Measurements from ENCODE around the gene SH3RF3. TPM values are rescaled to one million over a fixed set of nuclear protein-coding genes. Genes with fewer than 3 reads are reported as not detected.

Gene SH3RF3
- total RNA-seq, 6 donors from 2014 or later, result 4.1 to 21.0 (median 8.0) TPM

GRCh38 chr2:109256111-109256510, 127.1 kb downstream of the SH3RF3 start:
- H3K27ac ChIP-seq, result peak overlapping the region; percentile 55 to 73 (median 62)
- no peaks in the 10 kb centered on the region for H3K27me3 ChIP-seq
- TF ChIP-seq EP300 (IDR thresholded peaks at IDR 0.05) (no peak), POLR2AphosphoS5 (IDR thresholded peaks at IDR 0.05) (no peak), CTCF (IDR thresholded peaks at IDR 0.05) (no peak), POLR2A (IDR thresholded peaks at IDR 0.05) (no peak)
- DNase-seq, result no peak
- H3K9me3 ChIP-seq, result no peaks in the 10 kb centered on the region
- 90 to 94% methylated on average over 9 to 12 of the region's 12 CpGs for WGBS, 2 donors
- no peak for ATAC-seq (ENCODE audit: low FRiP score in 2 of 2)
- H3K4me1 ChIP-seq, result peaks cover 24 to 56% (median 42%) of the 10 kb centered on the region in 4 donors
- H3K4me3 ChIP-seq, result no peak overlapping the region
- H3K36me3 ChIP-seq, result no peaks in the 10 kb centered on the region

GRCh38 chr2:109256921-109257320, 127.9 kb downstream of the SH3RF3 start:
- H3K4me3 ChIP-seq, result no peak overlapping the region
- ATAC-seq (ENCODE audit: low FRiP score in 2 of 2) (no peak), DNase-seq (no peak)
- WGBS, 2 donors, result 68 to 69% methylated on average over 4 to 7 of the region's 7 CpGs
- no peaks in the 10 kb centered on the region for H3K9me3 ChIP-seq
- H3K27me3 ChIP-seq, result no peaks in the 10 kb centered on the region
- peaks cover 31 to 59% (median 44%) of the 10 kb centered on the region in 4 donors for H3K4me1 ChIP-seq
- no peaks in the 10 kb centered on the region for H3K36me3 ChIP-seq
- no peak for TF ChIP-seq EP300 (IDR thresholded peaks at IDR 0.05)
- TF ChIP-seq POLR2AphosphoS5 (IDR thresholded peaks at IDR 0.05), result no peak
- TF ChIP-seq CTCF (IDR thresholded peaks at IDR 0.05), result no peak
- no peak for TF ChIP-seq POLR2A (IDR thresholded peaks at IDR 0.05)
- H3K27ac ChIP-seq, result peak overlapping the region in 3 of 4 donors; percentile 10 to 73 (median 22)

- ATAC-seq (ENCODE audit: low FRiP score in 2 of 2) (no peak), DNase-seq (no peak)
- Histone ChIP-seq H3K4me3 (no peak overlapping the region), H3K4me1 (peaks cover 31 to 59% (median 45%) of the 10 kb centered on the region in 4 donors), H3K9me3 (no peaks in the 10 kb centered on the region), H3K27me3 (no peaks in the 10 kb centered on the region), H3K36me3 (no peaks in the 10 kb centered on the region), H3K27ac (peak overlapping the region in 3 of 4 donors; percentile 10 to 26 (median 22))
- TF ChIP-seq EP300 (IDR thresholded peaks at IDR 0.05), result no peak
- no peak for TF ChIP-seq POLR2AphosphoS5 (IDR thresholded peaks at IDR 0.05)
- no peak for TF ChIP-seq POLR2A (IDR thresholded peaks at IDR 0.05)
- no peak for TF ChIP-seq CTCF (IDR thresholded peaks at IDR 0.05)
- 73 to 76% methylated on average over 2 to 3 of the region's 3 CpGs for WGBS, 2 donors
Observed at GRCh38 chr2:109257653-109258052, 128.6 kb downstream of the SH3RF3 start.

- H3K4me1 ChIP-seq, result peaks cover 31 to 57% (median 44%) of the 10 kb centered on the region in 4 donors
- DNase-seq, result no peak
- WGBS, 2 donors, result 70 to 90% methylated on average over 2 to 9 of the region's 9 CpGs
Observed at GRCh38 chr2:109258376-109258775, 129.4 kb downstream of the SH3RF3 start.

More at GRCh38 chr2:109258376-109258775, 129.4 kb downstream of the SH3RF3 start:
- H3K36me3 ChIP-seq, result no peaks in the 10 kb centered on the region
- H3K9me3 ChIP-seq, result no peaks in the 10 kb centered on the region
- H3K27ac ChIP-seq, result no peak overlapping the region
- no peak for ATAC-seq (ENCODE audit: low FRiP score in 2 of 2)
- no peaks in the 10 kb centered on the region for H3K27me3 ChIP-seq
- no peak overlapping the region for H3K4me3 ChIP-seq
- TF ChIP-seq POLR2AphosphoS5 (IDR thresholded peaks at IDR 0.05), result no peak
- TF ChIP-seq POLR2A (IDR thresholded peaks at IDR 0.05), result no peak
- no peak for TF ChIP-seq EP300 (IDR thresholded peaks at IDR 0.05)
- TF ChIP-seq CTCF (IDR thresholded peaks at IDR 0.05), result no peak

Data from upper lobe of left lung (tissue), 6 donors.